ENCODE data around the gene DIO3. TPM values are rescaled to one million over a fixed set of nuclear protein-coding genes. Genes with fewer than 3 reads are reported as not detected.
"Not testable (repeated sequence)": the region's sequence is repeated elsewhere in the genome, so short reads cannot be mapped to it uniquely, and the experiment has no call there.

The DIO3 gene
- total RNA-seq, 1 experiment from 2014 or later, result 2.3 TPM

DNA sequence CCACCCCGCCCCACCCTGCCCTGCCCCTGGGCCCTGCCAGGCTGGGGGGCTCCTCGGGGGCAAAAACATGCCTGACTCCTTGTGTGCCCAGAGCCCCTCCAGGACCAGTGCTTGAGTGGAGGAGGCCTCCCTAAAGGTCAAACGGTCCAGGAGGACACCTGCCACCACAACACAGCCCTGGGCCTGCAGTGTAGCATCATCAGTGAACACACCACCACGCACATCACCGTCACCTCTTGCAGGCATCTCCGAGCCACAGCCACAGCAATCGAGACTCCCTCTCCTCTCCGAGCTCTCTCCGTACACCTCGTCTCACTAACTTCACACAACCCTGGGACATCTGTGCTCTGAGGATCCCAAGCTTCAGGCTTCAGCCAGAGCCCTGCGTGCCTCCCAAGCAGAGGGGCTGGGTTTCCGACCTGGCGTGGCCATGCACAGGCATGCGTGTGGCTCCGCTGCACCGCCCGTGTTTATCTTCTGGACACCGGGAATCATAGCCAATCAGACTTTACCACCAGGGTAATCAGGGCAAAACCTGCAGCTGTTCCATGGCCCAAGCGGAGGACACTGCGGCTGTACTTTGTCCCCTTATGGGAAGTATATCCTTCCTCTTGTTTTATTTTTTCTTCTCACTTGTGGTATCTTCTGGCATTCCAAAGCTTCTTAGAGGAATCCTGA is 6.2 kb upstream of the DIO3 start:
- intact Hi-C loops (cut with micrococcal nuclease; ENCODE audit: unreplicated experiment), result no loop called here
- H3K9me3 Mint-ChIP-seq (ENCODE audit: low read depth, unreplicated experiment), result peaks cover 2% of the 10 kb centered on the region
- no peak overlapping the region for H3K4me3 Mint-ChIP-seq (ENCODE audit: low read depth, unreplicated experiment)
- DNase-seq, result no peak
- CTCF ChIA-PET, result no interaction called here
- no peak overlapping the region for H3K27ac Mint-ChIP-seq (ENCODE audit: unreplicated experiment)
- H3K27me3 Mint-ChIP-seq (ENCODE audit: unreplicated experiment), result peaks cover 8% of the 10 kb centered on the region
- peaks cover 21% of the 10 kb centered on the region for H3K4me1 Mint-ChIP-seq (ENCODE audit: low read depth, unreplicated experiment)
- TF ChIP-seq, protein P1, sequence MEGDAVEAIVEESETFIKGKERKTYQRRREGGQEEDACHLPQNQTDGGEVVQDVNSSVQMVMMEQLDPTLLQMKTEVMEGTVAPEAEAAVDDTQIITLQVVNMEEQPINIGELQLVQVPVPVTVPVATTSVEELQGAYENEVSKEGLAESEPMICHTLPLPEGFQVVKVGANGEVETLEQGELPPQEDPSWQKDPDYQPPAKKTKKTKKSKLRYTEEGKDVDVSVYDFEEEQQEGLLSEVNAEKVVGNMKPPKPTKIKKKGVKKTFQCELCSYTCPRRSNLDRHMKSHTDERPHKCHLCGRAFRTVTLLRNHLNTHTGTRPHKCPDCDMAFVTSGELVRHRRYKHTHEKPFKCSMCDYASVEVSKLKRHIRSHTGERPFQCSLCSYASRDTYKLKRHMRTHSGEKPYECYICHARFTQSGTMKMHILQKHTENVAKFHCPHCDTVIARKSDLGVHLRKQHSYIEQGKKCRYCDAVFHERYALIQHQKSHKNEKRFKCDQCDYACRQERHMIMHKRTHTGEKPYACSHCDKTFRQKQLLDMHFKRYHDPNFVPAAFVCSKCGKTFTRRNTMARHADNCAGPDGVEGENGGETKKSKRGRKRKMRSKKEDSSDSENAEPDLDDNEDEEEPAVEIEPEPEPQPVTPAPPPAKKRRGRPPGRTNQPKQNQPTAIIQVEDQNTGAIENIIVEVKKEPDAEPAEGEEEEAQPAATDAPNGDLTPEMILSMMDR (IDR thresholded peaks at IDR 0.05; ENCODE audit: unreplicated experiment), result no peak
- H3K36me3 Mint-ChIP-seq (ENCODE audit: insufficient read depth, unreplicated experiment), result peaks cover 21% of the 10 kb centered on the region
- BruUV-seq (replicated peaks), result no TSS peak

DNA sequence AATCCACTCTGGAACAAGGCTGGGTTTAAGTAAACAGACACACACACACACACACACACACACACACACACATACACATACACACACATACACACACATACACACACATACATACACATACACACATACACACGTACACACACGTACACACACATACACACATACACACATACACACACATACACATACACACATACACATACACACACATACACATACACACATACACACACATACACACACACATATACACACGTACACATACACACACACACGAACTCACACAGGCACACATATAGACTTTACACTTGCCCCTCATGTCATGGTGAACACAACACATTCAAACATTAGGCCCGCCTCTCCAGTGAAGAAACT is 5.6 kb upstream of the DIO3 start:
- BruUV-seq (replicated peaks), result not testable (repeated sequence)

DNA sequence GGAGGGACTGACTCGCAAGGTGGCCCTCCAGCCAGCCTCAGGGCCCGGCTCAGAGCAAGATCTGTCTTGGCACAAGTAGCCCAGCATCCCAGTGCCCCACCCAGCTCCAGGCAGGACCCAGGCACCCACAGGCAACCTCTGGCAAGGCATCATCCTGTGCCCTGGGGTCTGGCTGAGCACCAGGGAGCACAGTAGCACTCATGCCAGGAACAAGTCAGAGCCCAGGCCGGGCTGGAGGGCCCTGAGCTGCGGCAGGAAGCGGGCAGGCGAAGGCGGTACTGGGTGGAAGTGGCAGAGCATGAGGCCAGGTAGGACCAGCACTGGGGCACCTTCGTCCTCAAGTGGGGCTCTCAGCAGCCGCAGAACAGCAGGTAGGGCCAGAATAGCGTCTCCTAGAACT is 5.2 kb upstream of the DIO3 start:
- DNase-seq, result no peak
- CTCF ChIA-PET, result no interaction called here
- intact Hi-C loops (cut with micrococcal nuclease; ENCODE audit: unreplicated experiment), result no loop called here
- Mint-ChIP-seq H3K4me1 (ENCODE audit: low read depth, unreplicated experiment) (peaks cover 21% of the 10 kb centered on the region), H3K36me3 (ENCODE audit: insufficient read depth, unreplicated experiment) (peaks cover 26% of the 10 kb centered on the region), H3K27me3 (ENCODE audit: unreplicated experiment) (no peaks in the 10 kb centered on the region), H3K9me3 (ENCODE audit: low read depth, unreplicated experiment) (no peaks in the 10 kb centered on the region), H3K27ac (ENCODE audit: unreplicated experiment) (no peak overlapping the region), H3K4me3 (ENCODE audit: low read depth, unreplicated experiment) (no peak overlapping the region)
- no TSS peak for BruUV-seq (replicated peaks)
- TF ChIP-seq, protein P1 (IDR thresholded peaks at IDR 0.05; ENCODE audit: unreplicated experiment), result no peak

More for the DNA sequence above, 5.6 kb upstream of the DIO3 start:
- DNase-seq; H3K4me3 Mint-ChIP-seq (ENCODE audit: low read depth, unreplicated experiment); intact Hi-C loops (cut with micrococcal nuclease; ENCODE audit: unreplicated experiment); H3K27me3 Mint-ChIP-seq (ENCODE audit: unreplicated experiment); H3K27ac Mint-ChIP-seq (ENCODE audit: unreplicated experiment); CTCF ChIA-PET; H3K9me3 Mint-ChIP-seq (ENCODE audit: low read depth, unreplicated experiment): not testable (repeated sequence)
- peaks cover 21% of the 10 kb centered on the region for H3K4me1 Mint-ChIP-seq (ENCODE audit: low read depth, unreplicated experiment)
- peaks cover 24% of the 10 kb centered on the region for H3K36me3 Mint-ChIP-seq (ENCODE audit: insufficient read depth, unreplicated experiment)

DNA sequence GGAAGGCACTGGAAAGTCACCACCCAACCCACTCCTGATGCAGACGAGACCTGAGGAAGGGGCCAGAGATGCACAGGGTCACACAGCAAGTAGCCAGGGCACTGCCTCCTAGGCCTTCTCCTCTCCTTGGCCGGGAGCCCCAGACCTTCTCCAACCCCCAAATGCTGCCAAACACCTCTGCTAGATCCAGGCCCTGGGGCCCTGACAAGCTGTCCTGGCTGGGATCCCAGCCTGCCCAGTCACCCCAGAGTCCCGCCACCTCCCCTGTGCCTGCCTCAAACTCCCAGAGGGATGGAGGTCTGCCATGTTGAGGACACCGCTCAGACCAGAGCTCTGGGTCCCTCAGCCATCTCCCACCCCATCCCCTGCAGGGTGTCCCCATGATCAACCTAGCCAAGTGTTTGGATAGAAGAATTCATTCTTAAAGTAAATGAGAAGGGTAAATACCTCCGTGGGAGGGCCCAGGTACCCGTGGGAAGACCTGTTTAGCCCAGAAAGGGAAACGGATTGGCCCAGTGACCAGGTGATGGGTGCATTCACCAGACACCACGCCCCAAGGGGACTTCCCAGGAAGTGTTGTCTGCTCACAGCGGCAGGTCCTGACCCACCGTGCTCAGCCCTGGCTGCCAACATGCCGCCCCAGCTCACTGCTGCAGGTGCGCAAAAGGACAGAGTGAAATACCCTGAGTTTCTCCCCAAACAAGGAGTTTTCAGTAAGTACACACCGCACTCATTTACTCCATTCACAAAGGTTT is 4.6 kb upstream of the DIO3 start:
- intact Hi-C loops (cut with micrococcal nuclease; ENCODE audit: unreplicated experiment), result no loop called here

More for the DNA sequence above, 4.6 kb upstream of the DIO3 start:
- Mint-ChIP-seq H3K4me1 (ENCODE audit: low read depth, unreplicated experiment) (peaks cover 21% of the 10 kb centered on the region), H3K27ac (ENCODE audit: unreplicated experiment) (no peak overlapping the region), H3K9me3 (ENCODE audit: low read depth, unreplicated experiment) (no peaks in the 10 kb centered on the region), H3K36me3 (ENCODE audit: insufficient read depth, unreplicated experiment) (peaks cover 32% of the 10 kb centered on the region), H3K4me3 (ENCODE audit: low read depth, unreplicated experiment) (no peak overlapping the region), H3K27me3 (ENCODE audit: unreplicated experiment) (no peaks in the 10 kb centered on the region)
- BruUV-seq (replicated peaks), result no TSS peak
- CTCF ChIA-PET, result no interaction called here
- no peak for DNase-seq
- TF ChIP-seq, protein P1 (IDR thresholded peaks at IDR 0.05; ENCODE audit: unreplicated experiment), result no peak

All from Calu3 (cell line).